Thyroid gland (tissue), 4 donors: ENCODE measurements around the gene TMCC2. TPM values are rescaled to one million over a fixed set of nuclear protein-coding genes. Genes with fewer than 3 reads are reported as not detected.

Experiments used
- DNase-seq, 2 donors: peaks; one replicate each; pipeline ENCODE4 v3.0.0-alpha.2; 2019
- H3K27ac ChIP-seq, 3 donors: fragments of 200-600 bp; sonication (generic); 1 replicate in 2 of 3; 2 replicates in 1 of 3; pipeline ENCODE4 v1.5.1; 2016 to 2019; ENCODE audit warnings: mild to moderate bottlenecking in 1 of 3, moderate library complexity in 1 of 3
- H3K27me3 ChIP-seq: fragments of 200-600 bp; sonication (generic); one replicate; pipeline ENCODE4 v1.5.1; 2019
- H3K36me3 ChIP-seq, 2 donors: fragments of 200-600 bp; sonication (generic); one replicate each; pipeline ENCODE4 v1.5.1; 2016 to 2019
- H3K4me1 ChIP-seq, 2 donors: fragments of 200-600 bp; sonication (generic); one replicate each; pipeline ENCODE4 v1.5.1; 2017 to 2019
- H3K4me3 ChIP-seq, 3 donors: fragments of 200-600 bp; sonication (generic); replicated peaks in 1 of 3; 1 replicate in 2 of 3; 2 replicates in 1 of 3; pipeline ENCODE4 v1.5.1; 2016; ENCODE audit warnings: mild to moderate bottlenecking in 1 of 3
- H3K9me3 ChIP-seq: fragments of 200-600 bp; sonication (generic); one replicate; pipeline ENCODE4 v1.5.1; 2017
- CTCF ChIP-seq, 6 experiments: fragments of 200-600 bp in 3 of 6; fragments of 450-650 bp in 3 of 6; sonication (generic) in 3 of 6; IDR thresholded peaks; one replicate each; pipeline ENCODE4 v1.5.1; 2016 to 2019; ENCODE audit warnings: antibody characterized with exemption in 6 of 6, mild to moderate bottlenecking in 2 of 6, inconsistent platforms in 1 of 6, moderate library complexity in 1 of 6
- POLR2A ChIP-seq, 2 donors: fragments of 450-650 bp; IDR thresholded peaks; one replicate each; pipeline ENCODE4 v1.6.1; 2017; ENCODE audit warnings: antibody characterized with exemption in 2 of 2, mild to moderate bottlenecking in 2 of 2, moderate library complexity in 1 of 2
- WGBS, 2 donors: methylation state at CpG; one replicate each; pipeline ENCODE4 v1.1.5; 2017; 5-methylcytosine and 5-hydroxymethylcytosine counted together
- intact Hi-C: fragments of 100-400 bp; cut with DNase I; formaldehyde crosslinking; loops from one replicate; pipeline ENCODE4 v1.15.1; 2023
- total RNA-seq, 4 donors: library from RNA; depleted of rRNA; stranded (reverse); fragments of >200 nt; gene quantifications; one replicate each; pipeline ENCODE4 v1.2.3, GENCODE V29; 2016

TMCC2 gene
- total RNA-seq, 4 donors from 2014 or later, result 2.3 to 3.6 (median 3.1) TPM

GRCh38 chr1:205258261-205258691 lies 30.5 kb downstream of the TMCC2 start:
- TF ChIP-seq POLR2A (IDR thresholded peaks at IDR 0.05), result no peak
- TF ChIP-seq CTCF (IDR thresholded peaks at IDR 0.05), result no peak
- Histone ChIP-seq H3K9me3 (no peaks in the 10 kb centered on the region), H3K36me3 (no peaks in the 10 kb centered on the region), H3K4me1 (peaks cover 0 to 4% of the 10 kb centered on the region in 2 donors), H3K4me3 (no peak overlapping the region), H3K27ac (no peak overlapping the region), H3K27me3 (no peaks in the 10 kb centered on the region)
- WGBS, 2 donors, result 67 to 74% methylated on average over 7 of the region's 7 CpGs
- intact Hi-C loops, result loop anchor here (5.0 to 10.0 kb wide), 4 partner anchors 36 to 281 kb away; no protein-coding TSS in a partner anchor
- DNase-seq, result no peak

- DNase-seq, result no peak
- Histone ChIP-seq H3K27ac (no peak overlapping the region), H3K27me3 (no peaks in the 10 kb centered on the region), H3K4me1 (peaks cover 0 to 4% of the 10 kb centered on the region in 2 donors), H3K36me3 (no peaks in the 10 kb centered on the region), H3K9me3 (no peaks in the 10 kb centered on the region), H3K4me3 (no peak overlapping the region)
- WGBS, 2 donors, result 79 to 94% methylated on average over 8 of the region's 8 CpGs
- intact Hi-C loops, result loop anchor here (5.0 to 10.0 kb wide), 4 partner anchors 36 to 281 kb away; no protein-coding TSS in a partner anchor
- TF ChIP-seq CTCF (IDR thresholded peaks at IDR 0.05), result no peak
- no peak for TF ChIP-seq POLR2A (IDR thresholded peaks at IDR 0.05)
Measured at GRCh38 chr1:205258719-205259118, 31.0 kb downstream of the TMCC2 start.

- 61 to 71% methylated on average over 10 of the region's 10 CpGs for WGBS, 2 donors
- no peak for TF ChIP-seq CTCF (IDR thresholded peaks at IDR 0.05)
- no peak for TF ChIP-seq POLR2A (IDR thresholded peaks at IDR 0.05)
- Histone ChIP-seq H3K4me1 (peaks cover 0 to 4% of the 10 kb centered on the region in 2 donors), H3K27ac (no peak overlapping the region), H3K36me3 (no peaks in the 10 kb centered on the region), H3K27me3 (no peaks in the 10 kb centered on the region), H3K9me3 (no peaks in the 10 kb centered on the region), H3K4me3 (no peak overlapping the region)
- intact Hi-C loops, result loop anchor here (5.0 to 10.0 kb wide), 4 partner anchors 37 to 282 kb away; no protein-coding TSS in a partner anchor
- DNase-seq, result no peak
Measured at GRCh38 chr1:205259324-205259832, 31.6 kb downstream of the TMCC2 start.

GRCh38 chr1:205259998-205260397 lies 32.3 kb downstream of the TMCC2 start:
- H3K4me3 ChIP-seq, result no peak overlapping the region
- no peak overlapping the region for H3K27ac ChIP-seq
- peaks cover 0 to 4% of the 10 kb centered on the region in 2 donors for H3K4me1 ChIP-seq
- H3K27me3 ChIP-seq, result no peaks in the 10 kb centered on the region
- intact Hi-C loops, result loop anchor here (5.0 to 10.0 kb wide), 4 partner anchors 38 to 283 kb away; no protein-coding TSS in a partner anchor
- TF ChIP-seq CTCF (IDR thresholded peaks at IDR 0.05), result no peak
- no peak for TF ChIP-seq POLR2A (IDR thresholded peaks at IDR 0.05)
- H3K9me3 ChIP-seq, result no peaks in the 10 kb centered on the region
- 57 to 62% methylated on average over 1 of the region's 1 CpG for WGBS, 2 donors
- no peak for DNase-seq
- H3K36me3 ChIP-seq, result no peaks in the 10 kb centered on the region

GRCh38 chr1:205260948-205261732 lies 33.4 kb downstream of the TMCC2 start:
- no peak for DNase-seq
- Histone ChIP-seq H3K4me1 (no peaks in the 10 kb centered on the region), H3K36me3 (no peaks in the 10 kb centered on the region), H3K9me3 (no peaks in the 10 kb centered on the region), H3K4me3 (no peak overlapping the region), H3K27me3 (no peaks in the 10 kb centered on the region), H3K27ac (no peak overlapping the region)
- TF ChIP-seq POLR2A (IDR thresholded peaks at IDR 0.05) (no peak), CTCF (IDR thresholded peaks at IDR 0.05) (no peak)
- intact Hi-C loops, result no loop called here
- 67 to 82% methylated on average over 8 of the region's 8 CpGs for WGBS, 2 donors
